Amniotic epithelial cell (primary cell): ENCODE measurements around the gene FASN.

Experiments used
- DNase-seq: peaks from one replicate; pipeline ENCODE4 v3.0.0-alpha.2; 2010; ENCODE audit warnings: low read depth

Gene FASN

GRCh38 chr17:82087961-82088837, 9.8 kb downstream of the FASN start:
- no peak for DNase-seq

- no peak for DNase-seq
Measured at GRCh38 chr17:82086941-82087906, 10.8 kb downstream of the FASN start.

DNA sequence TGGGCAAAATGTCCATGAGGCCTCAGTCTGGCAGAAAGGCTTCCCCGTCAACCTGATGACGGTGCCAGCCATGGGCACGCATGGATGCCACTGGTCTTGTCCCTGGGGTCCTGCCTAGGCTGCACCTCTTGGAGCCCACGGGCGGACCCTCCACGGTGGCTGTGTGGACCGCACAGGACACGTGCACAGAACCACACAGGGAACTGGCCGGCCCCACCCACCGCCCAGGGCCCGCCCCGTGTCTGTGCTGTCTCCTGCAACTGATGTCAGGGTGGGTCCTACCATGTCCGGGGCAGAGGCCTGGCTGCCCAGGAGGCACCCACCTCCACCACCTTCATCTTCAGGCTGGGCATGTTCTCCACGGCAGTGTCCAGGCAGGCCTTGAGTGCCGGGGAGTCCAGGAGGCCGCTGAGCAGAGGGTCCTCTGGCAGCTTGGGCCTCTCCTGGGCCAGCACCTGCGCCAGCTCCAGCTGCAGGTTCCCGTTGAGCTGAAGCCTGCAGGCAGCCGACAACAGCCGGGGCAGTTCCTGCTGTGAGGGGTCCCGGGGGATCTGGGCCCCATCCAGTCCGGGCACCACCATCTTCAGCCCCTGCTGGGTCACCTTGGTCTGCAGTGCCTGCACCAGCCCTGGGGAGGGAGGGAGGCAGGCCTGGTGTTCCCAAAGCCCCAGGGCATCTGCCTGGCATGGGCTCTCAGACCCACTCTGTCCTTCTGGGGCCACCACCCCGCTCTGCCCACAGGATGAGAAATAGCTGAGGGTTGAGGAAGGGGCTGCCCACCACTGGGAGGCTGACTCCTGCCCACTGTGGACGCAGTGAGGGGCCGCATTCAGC, 11.9 kb downstream of the FASN start:
- DNase-seq, result no peak

DNA sequence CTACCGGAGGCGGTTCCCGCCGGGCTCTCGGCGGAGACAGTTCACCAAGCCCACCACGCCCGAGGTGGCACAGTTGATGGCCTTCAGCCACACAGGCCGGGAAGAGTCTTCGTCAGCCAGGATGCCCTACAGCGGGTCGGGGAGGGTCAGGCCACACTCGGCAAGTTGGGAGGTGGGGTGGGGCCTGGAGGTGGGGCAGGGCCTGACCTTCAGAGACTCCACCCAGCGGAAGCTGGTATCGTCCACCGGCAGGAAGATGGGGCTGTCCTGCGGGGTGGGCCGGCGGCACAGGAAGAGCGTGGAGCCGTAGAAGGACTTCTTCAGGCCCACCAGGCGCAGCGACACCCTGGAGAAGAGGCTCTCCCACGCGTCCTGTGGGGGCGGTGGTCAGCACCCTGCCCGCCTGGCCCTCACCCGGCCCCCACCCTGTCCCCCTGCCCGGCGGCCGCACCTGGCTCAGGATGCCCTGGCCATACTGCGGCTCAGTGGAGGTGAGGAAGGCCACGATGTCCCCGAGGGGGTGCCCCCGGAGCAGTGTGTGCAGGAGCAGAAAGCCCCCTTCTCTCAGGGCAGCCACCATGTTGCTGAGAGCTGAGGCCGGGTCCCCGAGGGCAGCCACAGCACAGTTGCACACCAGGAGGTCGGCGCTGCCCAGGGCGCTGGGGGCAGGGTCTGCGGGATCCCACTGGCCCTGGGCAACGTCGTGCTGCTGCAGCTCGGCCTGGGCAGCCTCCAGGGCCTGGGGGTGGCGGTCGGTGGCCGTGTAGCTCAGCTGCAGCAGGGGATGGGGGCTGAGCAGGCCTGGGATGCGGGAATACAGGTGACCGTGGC, 12.8 kb downstream of the FASN start:
- no peak for DNase-seq

DNA sequence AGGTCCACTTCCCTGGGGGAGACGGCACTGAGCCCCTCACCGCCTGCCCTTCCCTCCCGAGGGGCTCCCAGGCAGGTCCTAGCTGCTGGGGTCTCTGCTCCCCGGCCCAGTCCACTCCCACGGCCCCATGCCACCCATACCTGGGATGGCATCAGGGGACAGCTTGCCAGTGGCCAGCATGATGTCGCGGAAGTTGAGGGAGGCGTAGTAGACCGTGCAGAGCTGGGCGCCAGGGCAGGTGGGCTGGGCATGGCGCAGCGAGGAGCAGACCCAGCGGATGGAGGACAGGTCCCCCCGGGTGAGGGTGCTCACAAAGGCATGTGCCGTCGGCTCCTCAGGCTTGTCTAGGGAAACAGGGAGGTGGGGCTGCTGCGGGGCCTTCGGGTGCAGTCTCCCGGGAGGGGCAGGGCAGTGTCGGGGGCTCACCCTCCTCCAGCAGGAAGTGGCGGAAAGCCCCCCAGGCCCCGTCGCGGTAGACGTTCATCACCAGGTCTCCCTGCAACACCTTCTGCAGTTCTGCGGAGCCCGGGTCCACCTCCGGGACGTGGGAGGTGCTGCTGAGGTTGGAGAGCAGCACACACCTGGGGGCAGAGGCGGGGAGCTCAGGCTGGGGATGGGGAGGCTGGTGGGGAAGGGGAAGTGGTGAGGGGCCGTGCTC, 13.5 kb downstream of the FASN start:
- DNase-seq, result no peak

GRCh38 chr17:82083533-82084359, 14.3 kb downstream of the FASN start:
- DNase-seq, result no peak

DNA sequence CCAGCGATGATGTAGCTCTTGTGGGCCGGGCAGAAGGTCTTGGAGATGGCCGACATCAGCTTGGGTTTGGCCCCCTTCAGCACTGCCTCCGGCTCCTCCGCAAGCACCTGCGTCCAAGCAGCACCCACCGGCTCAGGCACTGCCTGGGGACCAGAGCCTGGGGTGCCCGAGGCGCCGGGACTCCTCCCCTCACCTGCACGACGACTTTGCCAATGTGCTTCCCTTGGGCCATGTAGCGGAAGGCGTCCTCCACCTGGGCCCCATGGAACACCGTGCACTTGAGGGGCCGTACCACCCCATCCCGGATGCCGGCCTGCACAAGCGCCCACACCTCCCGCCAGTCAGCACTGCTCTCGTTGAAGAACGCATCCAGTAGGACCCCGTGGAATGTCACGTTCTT, 15.0 kb downstream of the FASN start:
- no peak for DNase-seq

DNA sequence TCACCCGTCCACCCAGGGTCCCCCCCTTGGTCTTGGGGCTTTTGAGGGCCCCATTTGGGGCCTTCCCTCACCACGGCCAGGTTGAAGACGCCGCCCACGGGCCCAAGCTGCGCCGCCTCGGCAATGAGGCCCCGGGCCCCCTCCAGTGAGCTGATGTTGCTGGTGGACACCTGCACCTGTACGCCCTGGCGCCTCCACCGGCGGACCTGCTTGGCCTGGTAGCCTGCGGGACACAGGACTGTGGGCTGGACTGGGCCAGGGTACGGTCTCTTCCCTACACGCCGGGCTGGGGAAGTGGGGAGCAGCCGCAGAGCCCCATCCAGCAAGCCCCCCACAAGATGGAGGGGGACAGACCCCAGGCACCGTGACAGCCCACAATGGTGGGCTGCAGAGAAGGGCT, 15.6 kb downstream of the FASN start:
- no peak for DNase-seq

GRCh38 chr17:82081966-82082365, 16.1 kb downstream of the FASN start:
- DNase-seq, result no peak

DNA sequence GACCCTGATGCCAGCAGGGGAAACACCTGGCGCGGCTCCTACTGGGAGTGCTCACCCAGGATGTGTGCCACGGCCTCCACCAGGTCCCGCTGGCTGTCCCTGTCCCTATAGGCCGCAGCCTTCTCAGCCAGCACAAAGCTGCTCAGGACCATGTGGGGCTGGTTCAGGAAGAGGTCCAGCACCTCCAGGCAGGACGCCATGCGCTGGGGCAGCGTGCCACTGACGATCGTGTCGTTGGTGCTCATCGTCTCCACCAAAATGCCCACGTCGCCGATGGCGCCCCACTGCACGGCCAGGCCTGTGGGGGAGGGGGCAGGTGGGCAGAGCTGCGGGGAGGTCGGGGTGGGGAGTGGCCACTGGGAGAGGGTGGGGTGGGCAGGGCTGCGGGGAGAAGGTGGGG, 16.5 kb downstream of the FASN start:
- no peak for DNase-seq

DNA sequence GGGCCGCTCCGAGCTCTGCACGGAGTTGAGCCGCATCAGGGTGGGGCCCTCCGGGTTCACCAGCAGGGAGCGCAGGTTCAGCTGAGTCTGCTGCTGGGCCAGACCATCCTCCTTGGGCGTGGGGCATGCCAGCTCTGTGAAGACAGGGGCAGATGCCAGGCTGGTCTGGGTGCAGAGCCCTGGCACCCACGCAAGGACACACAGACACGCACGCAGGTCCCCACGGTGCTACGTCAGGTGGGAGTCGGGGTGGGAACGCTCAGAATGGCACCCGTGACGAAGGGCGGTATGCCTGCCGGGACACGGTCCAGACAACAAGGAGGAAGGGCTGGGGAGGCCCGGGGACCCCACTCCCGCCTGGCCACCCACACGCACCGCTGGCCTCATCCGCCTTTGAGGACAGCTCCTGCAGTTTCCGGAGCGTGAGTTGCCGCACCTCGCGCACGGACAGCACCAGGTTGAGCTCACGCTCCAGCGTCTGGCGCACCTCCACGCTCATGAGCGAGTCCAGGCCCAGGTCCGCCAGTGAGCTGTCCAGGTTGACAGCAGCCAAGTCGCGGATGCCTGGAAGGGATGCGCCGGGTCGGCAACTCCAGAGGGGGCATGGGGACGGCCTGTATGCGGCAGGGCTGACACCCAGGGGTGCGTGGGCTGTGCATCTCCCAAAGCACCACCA, 17.1 kb downstream of the FASN start:
- no peak for DNase-seq

DNA sequence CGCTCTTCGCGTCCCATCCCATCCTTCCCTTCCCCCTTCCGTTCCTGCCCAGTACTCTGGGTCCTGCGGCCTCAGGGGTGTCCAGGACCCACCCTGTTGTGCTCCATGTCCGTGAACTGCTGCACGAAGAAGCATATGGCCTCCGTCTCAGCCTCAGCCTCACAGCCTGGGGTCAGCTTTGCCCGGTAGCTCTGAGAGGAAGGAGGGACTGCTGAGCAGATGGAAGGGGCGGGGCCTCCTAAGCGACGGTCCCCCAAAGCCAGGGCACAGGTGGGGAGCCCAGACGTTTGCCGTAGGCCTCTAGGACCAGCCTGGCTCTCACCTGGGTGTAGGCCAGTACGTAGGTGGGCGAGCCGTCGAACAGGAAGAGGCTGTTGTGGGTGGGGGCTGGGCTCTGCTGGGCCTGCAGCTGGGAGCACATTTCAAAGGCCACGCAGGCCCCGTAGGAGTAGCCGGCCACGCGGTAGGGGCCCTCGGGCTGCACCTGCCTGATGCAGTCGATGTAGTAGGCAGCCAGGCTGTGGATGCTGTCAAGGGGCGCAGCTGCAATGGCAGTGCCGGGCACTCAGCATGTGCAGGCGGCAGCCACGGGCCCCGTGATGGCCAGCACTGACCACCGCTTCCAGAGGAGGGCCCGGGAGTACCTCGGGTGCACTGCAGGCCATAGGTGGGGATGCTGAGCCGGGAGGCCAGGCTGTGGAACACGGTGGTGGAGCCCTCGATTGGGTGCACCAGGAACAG, 17.8 kb downstream of the FASN start:
- no peak for DNase-seq

- no peak for DNase-seq
Measured at GRCh38 chr17:82079001-82079677, 18.9 kb downstream of the FASN start.

- DNase-seq, result no peak
Measured at GRCh38 chr17:82078433-82078832, 19.6 kb downstream of the FASN start.

- peak; percentile 21 for DNase-seq
Measured at GRCh38 chr17:82077617-82078358, 20.2 kb downstream of the FASN start.

DNA sequence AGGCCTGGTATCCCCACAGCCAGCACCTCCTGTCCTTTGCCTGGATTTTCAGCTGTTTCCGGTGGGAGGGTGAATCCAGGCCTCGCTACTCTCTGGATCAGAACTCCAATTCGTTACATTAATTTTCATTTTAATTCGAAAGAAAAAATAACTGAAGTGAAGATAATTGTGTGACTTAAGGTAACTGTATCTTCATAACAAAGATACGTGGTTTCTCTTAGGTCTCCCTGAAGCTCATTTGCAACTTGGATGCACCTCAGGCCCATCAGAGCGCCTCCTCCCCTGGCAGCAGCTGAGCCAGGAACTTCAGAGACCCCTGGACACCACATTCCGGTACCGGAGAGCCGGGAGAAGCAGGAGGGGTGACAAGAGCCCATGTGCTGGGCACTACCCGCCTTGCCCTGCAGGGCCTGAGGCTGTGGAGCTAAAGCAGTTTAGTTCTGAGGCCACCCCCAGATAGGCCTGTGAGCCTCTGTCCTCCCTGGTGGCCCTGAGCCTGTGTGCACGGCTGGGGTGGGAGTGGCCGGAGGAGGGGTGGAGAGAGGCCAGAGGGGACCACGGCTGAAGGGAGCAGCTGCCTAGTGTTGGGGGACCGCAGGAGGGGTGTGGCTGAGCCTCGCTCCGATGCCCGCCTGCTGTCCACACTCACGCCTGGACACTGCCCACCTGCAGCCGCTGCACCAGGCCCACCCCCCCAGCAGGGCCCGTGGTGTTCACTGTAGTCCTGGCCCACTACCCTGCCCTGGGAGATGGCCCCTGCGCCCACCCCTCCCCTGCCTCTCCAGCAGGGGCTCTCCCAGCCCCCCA, 21.0 kb downstream of the FASN start:
- DNase-seq, result no peak
